ENCODE measurements around the gene THSD7B. TPM values are rescaled to one million over a fixed set of nuclear protein-coding genes. Genes with fewer than 3 reads are reported as not detected.
"Not testable (repeated sequence)": the region's sequence is repeated elsewhere in the genome, so short reads cannot be mapped to it uniquely, and the experiment has no call there.

The THSD7B gene
- total RNA-seq, 3 donors from 2014 or later: not detected

DNA sequence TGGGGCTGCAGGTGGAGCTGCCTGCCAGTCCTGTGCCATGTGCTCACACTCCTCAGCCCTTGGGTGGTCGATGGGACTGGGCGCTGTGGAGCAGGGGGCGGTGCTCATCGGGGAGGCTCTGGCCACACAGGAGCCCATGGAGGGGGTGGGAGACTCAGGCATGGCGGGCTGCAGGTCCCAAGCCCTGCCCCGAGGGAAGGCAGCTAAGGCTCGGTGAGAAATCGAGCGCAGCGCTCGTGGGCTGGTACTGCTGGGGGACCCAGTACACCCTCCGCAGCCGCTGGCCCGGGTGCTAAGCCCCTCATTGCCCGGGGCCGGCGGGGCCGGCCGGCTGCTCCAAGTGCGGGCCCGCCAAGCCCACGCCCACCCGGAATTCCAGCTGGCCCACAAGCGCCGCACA lies 566.2 kb downstream of the THSD7B start:
- not testable (repeated sequence) for H3K27me3 Mint-ChIP-seq (ENCODE audit: low read depth); H3K4me1 Mint-ChIP-seq (ENCODE audit: low read depth); ATAC-seq; H3K36me3 Mint-ChIP-seq (ENCODE audit: insufficient read depth); H3K9me3 Mint-ChIP-seq; H3K4me3 Mint-ChIP-seq; DNase-seq

- no peak for DNase-seq
- no peaks in the 10 kb centered on the region for H3K27me3 Mint-ChIP-seq (ENCODE audit: low read depth)
- no peak overlapping the region for H3K4me3 Mint-ChIP-seq
- H3K36me3 Mint-ChIP-seq (ENCODE audit: insufficient read depth): no peaks in the 10 kb centered on the region
- H3K4me1 Mint-ChIP-seq (ENCODE audit: low read depth): no peaks in the 10 kb centered on the region
- H3K9me3 Mint-ChIP-seq: no peaks in the 10 kb centered on the region
- no peak for ATAC-seq
Measured at GRCh38 chr2:137333386-137334165, 568.2 kb downstream of the THSD7B start.

DNA sequence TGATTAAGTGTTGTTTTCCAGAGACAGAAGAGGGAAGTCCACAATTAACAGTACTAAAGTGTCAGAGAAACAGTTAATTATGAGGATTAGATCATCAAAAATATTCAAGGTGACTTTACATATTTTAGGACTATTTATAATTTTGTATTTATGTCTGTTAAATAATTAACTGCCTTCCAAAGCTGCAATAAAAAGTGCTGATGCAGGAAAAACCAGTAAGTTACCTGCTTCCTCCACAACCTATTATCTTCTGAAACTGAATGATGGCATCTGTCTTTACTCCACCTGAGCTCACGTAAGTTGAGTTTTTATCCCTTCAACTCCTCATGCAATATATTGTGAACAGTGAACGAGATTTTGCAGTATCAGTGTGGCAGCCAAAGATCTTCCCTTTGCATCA lies 570.7 kb downstream of the THSD7B start:
- H3K9me3 Mint-ChIP-seq: no peaks in the 10 kb centered on the region

GRCh38 chr2:137339051-137339450 lies 573.7 kb downstream of the THSD7B start:
- Mint-ChIP-seq H3K27me3 (ENCODE audit: low read depth) (peaks cover 2% of the 10 kb centered on the region), H3K36me3 (ENCODE audit: insufficient read depth) (no peaks in the 10 kb centered on the region), H3K9me3 (no peaks in the 10 kb centered on the region), H3K4me1 (ENCODE audit: low read depth) (no peaks in the 10 kb centered on the region), H3K4me3 (no peak overlapping the region)
- DNase-seq (no peak), ATAC-seq (no peak)

More for the DNA sequence above, 570.7 kb downstream of the THSD7B start:
- no peaks in the 10 kb centered on the region for H3K4me1 Mint-ChIP-seq (ENCODE audit: low read depth)
- DNase-seq: no peak
- H3K4me3 Mint-ChIP-seq: no peak overlapping the region
- no peaks in the 10 kb centered on the region for H3K27me3 Mint-ChIP-seq (ENCODE audit: low read depth)
- no peak for ATAC-seq
- H3K36me3 Mint-ChIP-seq (ENCODE audit: insufficient read depth): no peaks in the 10 kb centered on the region

DNA sequence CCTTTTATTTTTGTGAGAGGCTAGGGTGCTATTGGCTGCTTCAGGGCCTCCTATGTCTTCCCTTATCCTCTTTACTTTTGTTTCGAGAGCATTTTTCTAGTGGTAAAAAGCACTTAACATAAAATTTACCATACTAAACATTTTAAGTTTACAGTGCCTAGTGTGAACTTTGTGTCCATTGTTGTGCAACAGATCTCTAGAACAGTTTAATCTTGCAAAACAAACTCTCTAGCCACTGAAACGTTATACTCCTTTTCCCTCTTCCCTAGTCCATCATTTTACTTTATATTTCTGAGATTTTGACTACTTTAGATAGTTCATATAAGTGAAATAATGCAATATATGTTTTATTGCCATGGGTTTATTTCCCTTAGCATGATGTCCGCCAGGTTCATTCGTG lies 580.6 kb downstream of the THSD7B start:
- DNase-seq (no peak), ATAC-seq (no peak)
- Mint-ChIP-seq H3K9me3 (peaks cover 10% of the 10 kb centered on the region), H3K4me1 (ENCODE audit: low read depth) (no peaks in the 10 kb centered on the region), H3K4me3 (no peak overlapping the region), H3K36me3 (ENCODE audit: insufficient read depth) (no peaks in the 10 kb centered on the region), H3K27me3 (ENCODE audit: low read depth) (peaks cover 2% of the 10 kb centered on the region)

- no peaks in the 10 kb centered on the region for H3K27me3 Mint-ChIP-seq (ENCODE audit: low read depth)
- H3K36me3 Mint-ChIP-seq (ENCODE audit: insufficient read depth): no peaks in the 10 kb centered on the region
- peaks cover 10% of the 10 kb centered on the region for H3K9me3 Mint-ChIP-seq
- H3K4me3 Mint-ChIP-seq: no peak overlapping the region
- DNase-seq (no peak), ATAC-seq (no peak)
- no peaks in the 10 kb centered on the region for H3K4me1 Mint-ChIP-seq (ENCODE audit: low read depth)
Measured at GRCh38 chr2:137348301-137348700, 583.0 kb downstream of the THSD7B start.

GRCh38 chr2:137357634-137358033 lies 592.3 kb downstream of the THSD7B start:
- H3K4me1 Mint-ChIP-seq (ENCODE audit: low read depth): no peaks in the 10 kb centered on the region
- ATAC-seq: no peak

GRCh38 chr2:137367361-137367760 lies 602.0 kb downstream of the THSD7B start:
- no peak overlapping the region for H3K4me3 Mint-ChIP-seq
- ATAC-seq (no peak), DNase-seq (no peak)
- peaks cover 6% of the 10 kb centered on the region for H3K9me3 Mint-ChIP-seq
- no peaks in the 10 kb centered on the region for H3K27me3 Mint-ChIP-seq (ENCODE audit: low read depth)
- H3K4me1 Mint-ChIP-seq (ENCODE audit: low read depth): no peaks in the 10 kb centered on the region
- no peaks in the 10 kb centered on the region for H3K36me3 Mint-ChIP-seq (ENCODE audit: insufficient read depth)

More at GRCh38 chr2:137357634-137358033, 592.3 kb downstream of the THSD7B start:
- no peak overlapping the region for H3K4me3 Mint-ChIP-seq
- no peaks in the 10 kb centered on the region for H3K27me3 Mint-ChIP-seq (ENCODE audit: low read depth)
- peaks cover 6% of the 10 kb centered on the region for H3K9me3 Mint-ChIP-seq
- H3K36me3 Mint-ChIP-seq (ENCODE audit: insufficient read depth): no peaks in the 10 kb centered on the region
- no peak for DNase-seq

GRCh38 chr2:137369106-137369505 lies 603.8 kb downstream of the THSD7B start:
- H3K27me3 Mint-ChIP-seq (ENCODE audit: low read depth): no peaks in the 10 kb centered on the region
- ATAC-seq: no peak

GRCh38 chr2:137379186-137379585 lies 613.8 kb downstream of the THSD7B start:
- ATAC-seq: no peak
- DNase-seq: no peak
- Mint-ChIP-seq H3K27me3 (ENCODE audit: low read depth) (no peaks in the 10 kb centered on the region), H3K36me3 (ENCODE audit: insufficient read depth) (no peaks in the 10 kb centered on the region), H3K4me3 (no peak overlapping the region), H3K4me1 (ENCODE audit: low read depth) (no peaks in the 10 kb centered on the region), H3K9me3 (peaks cover 11% of the 10 kb centered on the region)

More at GRCh38 chr2:137369106-137369505, 603.8 kb downstream of the THSD7B start:
- Mint-ChIP-seq H3K4me3 (no peak overlapping the region), H3K4me1 (ENCODE audit: low read depth) (no peaks in the 10 kb centered on the region), H3K9me3 (no peaks in the 10 kb centered on the region), H3K36me3 (ENCODE audit: insufficient read depth) (no peaks in the 10 kb centered on the region)
- no peak for DNase-seq

DNA sequence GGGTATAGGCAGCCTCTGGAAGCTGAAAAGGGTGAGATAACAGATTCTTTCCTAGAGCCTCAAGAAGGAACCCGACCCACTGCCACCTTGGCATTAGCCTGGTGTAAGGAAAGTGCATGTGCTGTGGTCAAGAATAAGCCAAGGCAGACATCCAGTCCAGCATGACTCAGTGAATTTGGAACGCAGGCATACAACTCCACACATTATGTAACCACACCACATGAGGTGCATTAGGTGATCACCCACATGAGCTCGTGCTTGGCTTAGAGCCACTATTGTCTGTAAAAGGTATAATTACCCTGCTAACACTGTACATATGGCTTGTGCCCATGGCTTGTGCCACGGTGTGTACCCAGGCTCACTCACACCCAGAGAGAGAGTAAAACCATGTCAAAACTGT lies 615.3 kb downstream of the THSD7B start:
- Mint-ChIP-seq H3K27me3 (ENCODE audit: low read depth) (no peaks in the 10 kb centered on the region), H3K4me1 (ENCODE audit: low read depth) (no peaks in the 10 kb centered on the region), H3K36me3 (ENCODE audit: insufficient read depth) (no peaks in the 10 kb centered on the region), H3K4me3 (no peak overlapping the region), H3K9me3 (peaks cover 14% of the 10 kb centered on the region)
- ATAC-seq (no peak), DNase-seq (no peak)

DNA sequence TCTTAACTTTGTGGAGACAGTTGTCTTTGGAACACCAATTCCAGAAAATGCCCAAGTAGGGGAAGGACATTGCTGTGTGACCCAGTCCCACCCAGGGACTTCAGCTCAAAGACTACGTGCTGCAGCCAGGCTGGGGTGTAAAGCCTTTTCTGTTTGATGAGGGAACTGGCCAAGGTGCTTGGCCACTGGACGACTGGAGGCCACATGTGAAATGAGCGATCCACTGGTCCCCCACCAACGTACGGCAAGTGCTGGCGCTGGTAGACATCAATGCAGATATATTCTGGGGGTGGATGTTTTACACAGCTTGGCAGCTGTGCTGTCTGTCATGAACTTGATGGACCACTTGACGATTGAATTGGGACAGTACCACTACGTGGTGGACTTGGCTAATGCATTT lies 616.4 kb downstream of the THSD7B start:
- ATAC-seq (no peak), DNase-seq (no peak)
- no peaks in the 10 kb centered on the region for H3K4me1 Mint-ChIP-seq (ENCODE audit: low read depth)
- H3K27me3 Mint-ChIP-seq (ENCODE audit: low read depth): no peaks in the 10 kb centered on the region
- H3K9me3 Mint-ChIP-seq: peaks cover 14% of the 10 kb centered on the region
- H3K36me3 Mint-ChIP-seq (ENCODE audit: insufficient read depth): no peaks in the 10 kb centered on the region
- H3K4me3 Mint-ChIP-seq: no peak overlapping the region

DNA sequence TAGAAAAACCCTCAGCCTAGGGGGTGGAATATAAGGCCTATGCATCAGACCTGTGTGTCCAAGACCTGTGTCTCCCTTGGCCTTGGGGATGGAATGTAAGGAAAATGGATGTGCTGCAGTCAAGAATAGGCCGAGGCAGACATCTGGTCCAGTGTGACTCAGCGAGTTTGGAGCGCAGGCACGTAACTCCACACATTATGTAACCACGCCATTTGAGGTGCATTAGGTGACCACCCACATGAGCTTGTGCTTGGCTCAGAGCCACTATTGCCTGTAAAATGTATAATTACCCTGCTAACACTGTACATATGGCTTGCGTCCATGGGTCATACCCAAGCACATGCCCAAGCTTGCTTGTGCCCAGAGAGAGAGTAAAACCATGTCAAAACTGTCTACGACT lies 618.0 kb downstream of the THSD7B start:
- peaks cover 14% of the 10 kb centered on the region for H3K9me3 Mint-ChIP-seq
- no peak for ATAC-seq
- H3K4me1 Mint-ChIP-seq (ENCODE audit: low read depth): no peaks in the 10 kb centered on the region
- no peaks in the 10 kb centered on the region for H3K27me3 Mint-ChIP-seq (ENCODE audit: low read depth)
- no peak for DNase-seq
- H3K36me3 Mint-ChIP-seq (ENCODE audit: insufficient read depth): no peaks in the 10 kb centered on the region
- H3K4me3 Mint-ChIP-seq: no peak overlapping the region

DNA sequence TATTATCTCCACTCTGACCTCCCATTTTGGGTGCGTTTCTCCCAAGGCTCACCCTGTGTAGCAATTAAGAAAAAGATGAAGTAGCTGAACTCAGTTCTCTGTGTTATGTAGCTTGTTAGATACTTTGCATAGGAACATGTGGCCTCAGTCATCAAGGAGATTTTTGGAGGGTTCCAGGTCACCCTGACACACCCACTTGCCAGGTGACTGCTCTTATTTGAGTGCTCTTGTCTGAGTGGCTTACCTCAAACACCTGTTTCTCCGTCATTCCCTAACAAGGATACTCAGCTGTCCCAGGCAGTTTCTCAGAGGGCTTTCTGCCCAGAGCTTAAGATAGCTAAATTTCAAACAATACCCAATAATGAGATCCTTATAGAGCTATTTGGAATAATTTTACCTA lies 621.7 kb downstream of the THSD7B start:
- Mint-ChIP-seq H3K36me3 (ENCODE audit: insufficient read depth) (no peaks in the 10 kb centered on the region), H3K9me3 (peaks cover 14% of the 10 kb centered on the region), H3K27me3 (ENCODE audit: low read depth) (no peaks in the 10 kb centered on the region), H3K4me3 (no peak overlapping the region), H3K4me1 (ENCODE audit: low read depth) (no peaks in the 10 kb centered on the region)
- DNase-seq: no peak
- ATAC-seq: no peak

DNA sequence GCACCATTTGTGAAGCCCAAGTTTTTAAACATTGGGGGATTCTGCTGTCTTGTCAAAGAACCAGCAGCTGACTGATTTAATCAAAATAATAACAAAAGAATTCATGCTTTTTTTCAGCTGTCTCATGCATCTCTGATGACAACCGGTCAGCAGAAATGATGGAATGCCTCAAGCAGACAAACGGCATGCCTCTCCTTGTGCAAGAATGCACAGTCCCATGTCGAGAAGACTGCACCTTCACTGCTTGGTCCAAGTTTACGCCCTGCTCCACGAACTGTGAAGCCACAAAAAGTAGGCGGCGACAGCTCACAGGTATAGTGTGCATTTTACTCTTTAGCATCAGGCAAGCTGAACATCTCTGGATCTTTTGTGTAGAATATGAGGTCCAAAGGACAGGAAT lies 640.2 kb downstream of the THSD7B start:
- Mint-ChIP-seq H3K4me1 (ENCODE audit: low read depth) (no peaks in the 10 kb centered on the region), H3K36me3 (ENCODE audit: insufficient read depth) (no peaks in the 10 kb centered on the region), H3K4me3 (no peak overlapping the region), H3K27me3 (ENCODE audit: low read depth) (no peaks in the 10 kb centered on the region), H3K9me3 (peaks cover 12% of the 10 kb centered on the region)
- ATAC-seq (no peak), DNase-seq (no peak)

Measured in activated T-cell treated with anti-CD3 and anti-CD28 coated beads, Interleukin-2, amount 50 U/mL, for 4 hours (primary cell).